WTC11 (cell line): ENCODE measurements around the gene KLF13. TPM values are rescaled to one million over a fixed set of nuclear protein-coding genes. Genes with fewer than 3 reads are reported as not detected.

Experiments
- ATAC-seq: fragments of 200-7000 bp; cut with Tn5 transposase; 2 replicates; pipeline ENCODE4 v1.10.0; 2021; ENCODE audit warnings: mild to moderate bottlenecking, moderate library complexity
- CTCF ChIA-PET: fragments of 300-600 bp; sonication (Branson Sonifier 250); formaldehyde crosslinking; loops from one replicate; lab custom pipeline; 2021; ENCODE audit warnings: antibody characterized with exemption; lab: Charles Lee
- POLR2A ChIA-PET: fragments of 350-600 bp; sonication (Branson Sonifier 250); formaldehyde crosslinking; loops from one replicate; lab custom pipeline; 2021; ENCODE audit warnings: antibody characterized with exemption; lab: Charles Lee
- DNase-seq: peaks from one replicate; pipeline ENCODE4 v3.0.0; 2021; ENCODE audit warnings: low spot score
- H3K27ac Mint-ChIP-seq: 2 replicates; pipeline ENCODE4 v1.8.0; 2021; ENCODE audit warnings: mixed read lengths
- H3K27me3 Mint-ChIP-seq: 2 replicates; pipeline ENCODE4 v1.8.0; 2021; ENCODE audit warnings: low read depth, mild to moderate bottlenecking, moderate library complexity, mixed read lengths
- H3K36me3 Mint-ChIP-seq: 2 replicates; pipeline ENCODE4 v1.8.0; 2021; ENCODE audit warnings: mixed read lengths
- H3K4me1 Mint-ChIP-seq: 2 replicates; pipeline ENCODE4 v1.8.0; 2022; ENCODE audit warnings: mixed read lengths
- H3K4me3 Mint-ChIP-seq: 2 replicates; pipeline ENCODE4 v1.8.0; 2021; ENCODE audit warnings: mild to moderate bottlenecking, moderate library complexity, mixed read lengths
- H3K9me3 Mint-ChIP-seq: 2 replicates; pipeline ENCODE4 v1.8.0; 2021; ENCODE audit warnings: mixed read lengths
- EMX1 ChIP-seq: fragments of 250-450 bp; sonication (Bioruptor Pico); IDR thresholded peaks from 2 replicates; pipeline ENCODE4 v1.8.0; 2021; ENCODE audit warnings: mild to moderate bottlenecking
- ETV6 ChIP-seq: sonication (generic); formaldehyde crosslinking; IDR thresholded peaks from 2 replicates; pipeline ENCODE4 v1.8.1; 2022; ENCODE audit warnings: mild to moderate bottlenecking, missing genetic modification reagents
- GABPB1 ChIP-seq: sonication (generic); formaldehyde crosslinking; IDR thresholded peaks from 2 replicates; pipeline ENCODE4 v1.8.1; 2023; ENCODE audit warnings: mild to moderate bottlenecking, missing genetic modification reagents
- KAT7 ChIP-seq: sonication (generic); formaldehyde crosslinking; IDR thresholded peaks from 2 replicates; pipeline ENCODE4 v1.8.1; 2023; ENCODE audit warnings: missing genetic modification reagents, mild to moderate bottlenecking, borderline replicate concordance
- MAX ChIP-seq: sonication (generic); formaldehyde crosslinking; IDR thresholded peaks from 2 replicates; pipeline ENCODE4 v1.8.0; 2022; ENCODE audit warnings: mild to moderate bottlenecking, missing genetic modification reagents
- NR1H2 ChIP-seq: sonication (generic); formaldehyde crosslinking; IDR thresholded peaks from 2 replicates; pipeline ENCODE4 v1.9.0; 2021; ENCODE audit warnings: mild to moderate bottlenecking, moderate library complexity, missing genetic modification reagents
- PRRX2 ChIP-seq: fragments of 250-450 bp; sonication (Bioruptor Pico); IDR thresholded peaks from 2 replicates; pipeline ENCODE4 v1.8.0; 2021; ENCODE audit warnings: mild to moderate bottlenecking
- SP1 ChIP-seq: sonication (generic); formaldehyde crosslinking; conservative IDR thresholded peaks from 2 replicates; pipeline ENCODE4 v1.8.1; 2022; ENCODE audit warnings: missing genetic modification reagents
- ZMAT4 ChIP-seq: fragments of 250-450 bp; sonication (Bioruptor Pico); IDR thresholded peaks from 2 replicates; pipeline ENCODE4 v1.9.0; 2021; ENCODE audit warnings: mild to moderate bottlenecking
- ZNF263 ChIP-seq: sonication (generic); formaldehyde crosslinking; IDR thresholded peaks from 2 replicates; pipeline ENCODE4 v1.8.1; 2022; ENCODE audit warnings: low read depth, mild to moderate bottlenecking, moderate library complexity, missing genetic modification reagents
- total RNA-seq: library from RNA; stranded (reverse); gene quantifications from 3 replicates; pipeline ENCODE4 v1.2.3, GENCODE V29; 2021
- TF ChIP-seq, protein P1 (sequence below): fragments of 250-450 bp; sonication (Bioruptor Pico); IDR thresholded peaks from 2 replicates; pipeline ENCODE4 v2.1.2; 2022; ENCODE audit warnings: mild to moderate bottlenecking, moderate library complexity
- TF ChIP-seq, protein P2 (sequence below): sonication (generic); formaldehyde crosslinking; IDR thresholded peaks from 2 replicates; pipeline ENCODE4 v1.8.1; 2023; ENCODE audit warnings: mild to moderate bottlenecking, missing genetic modification reagents, moderate library complexity
- TF ChIP-seq, protein P3 (sequence below): sonication (generic); formaldehyde crosslinking; IDR thresholded peaks from 2 replicates; pipeline ENCODE4 v1.8.1; 2022; ENCODE audit warnings: mild to moderate bottlenecking, moderate library complexity, missing genetic modification reagents
- TF ChIP-seq, protein P4 (sequence below): sonication (generic); formaldehyde crosslinking; IDR thresholded peaks from 2 replicates; pipeline ENCODE4 v1.8.0; 2023; ENCODE audit warnings: missing genetic modification reagents, mild to moderate bottlenecking, borderline replicate concordance
- TF ChIP-seq, protein P5 (sequence below): fragments of 250-450 bp; sonication (Bioruptor Pico); IDR thresholded peaks from 2 replicates; pipeline ENCODE4 v1.8.0; 2021; ENCODE audit warnings: mild to moderate bottlenecking

The KLF13 gene
- total RNA-seq, 1 experiment from 2014 or later, result 38.1 TPM

DNA sequence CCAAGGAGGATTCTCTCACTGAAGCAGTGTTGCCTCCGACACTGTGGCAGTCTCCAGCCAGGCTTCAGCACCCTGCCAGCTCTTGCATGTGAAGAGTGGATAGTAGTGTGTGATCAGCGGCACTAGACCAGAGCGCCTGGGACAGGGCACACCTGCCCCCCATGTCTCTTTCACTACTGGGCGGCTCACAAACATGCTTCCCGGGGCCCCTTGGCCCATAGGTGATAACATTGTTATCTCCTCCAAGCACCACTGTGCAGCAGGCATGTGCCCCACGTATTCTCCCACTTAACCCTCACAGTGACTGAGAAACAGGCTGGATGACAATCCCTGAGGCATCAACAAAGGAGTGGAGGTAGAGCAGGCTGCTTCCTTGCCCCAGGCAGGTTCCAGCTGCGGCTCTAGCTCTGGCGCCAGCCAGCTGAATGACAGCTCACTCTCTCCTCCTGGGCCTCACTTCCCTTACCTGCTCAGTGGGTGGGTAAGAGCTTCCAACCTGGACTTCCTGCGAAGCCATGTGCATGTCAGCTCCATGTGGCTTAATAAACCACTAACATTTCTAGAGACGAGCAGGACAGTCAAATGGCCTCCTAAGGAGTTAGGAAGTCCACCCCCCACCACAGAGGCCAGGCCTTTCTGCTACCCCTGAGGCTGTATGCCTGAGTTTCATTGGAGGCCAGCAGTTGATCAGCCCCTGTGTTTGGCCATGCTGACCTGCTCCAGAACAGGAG is 37.8 kb downstream of the KLF13 start:
- Mint-ChIP-seq H3K27me3 (no peaks in the 10 kb centered on the region), H3K4me1 (peaks cover 92% of the 10 kb centered on the region), H3K9me3 (peaks cover 2% of the 10 kb centered on the region; the same call in 1 of the 2 replicates), H3K36me3 (peaks cover 2% of the 10 kb centered on the region; the same call in 1 of the 2 replicates), H3K27ac (no peak overlapping the region), H3K4me3 (no peak overlapping the region)
- ATAC-seq (peak; percentile 5; the same call in 1 of the 2 replicates), DNase-seq (no peak)
- ChIA-PET POLR2A (interaction anchor here (2.0 kb wide), 1 partner anchor 71 kb away, joined by 5 read pairs; no protein-coding TSS in a partner anchor), CTCF (interaction anchor here (1.3 to 3.9 kb wide), 9 partner anchors 12 to 149 kb away, joined by 4 to 66 read pairs (median 11); partner anchors contain the start of gene KLF13)
- TF ChIP-seq, protein P1, sequence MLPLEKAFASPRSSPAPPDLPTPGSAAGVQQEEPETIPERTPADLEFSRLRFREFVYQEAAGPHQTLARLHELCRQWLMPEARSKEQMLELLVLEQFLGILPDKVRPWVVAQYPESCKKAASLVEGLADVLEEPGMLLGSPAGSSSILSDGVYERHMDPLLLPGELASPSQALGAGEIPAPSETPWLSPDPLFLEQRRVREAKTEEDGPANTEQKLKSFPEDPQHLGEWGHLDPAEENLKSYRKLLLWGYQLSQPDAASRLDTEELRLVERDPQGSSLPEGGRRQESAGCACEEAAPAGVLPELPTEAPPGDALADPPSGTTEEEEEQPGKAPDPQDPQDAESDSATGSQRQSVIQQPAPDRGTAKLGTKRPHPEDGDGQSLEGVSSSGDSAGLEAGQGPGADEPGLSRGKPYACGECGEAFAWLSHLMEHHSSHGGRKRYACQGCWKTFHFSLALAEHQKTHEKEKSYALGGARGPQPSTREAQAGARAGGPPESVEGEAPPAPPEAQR (CRISPR knock-in tag), result no peak
- TF ChIP-seq NR1H2 (CRISPR knock-in tag) (no peak), ZNF263 (CRISPR knock-in tag) (no peak)
- TF ChIP-seq, protein P2, sequence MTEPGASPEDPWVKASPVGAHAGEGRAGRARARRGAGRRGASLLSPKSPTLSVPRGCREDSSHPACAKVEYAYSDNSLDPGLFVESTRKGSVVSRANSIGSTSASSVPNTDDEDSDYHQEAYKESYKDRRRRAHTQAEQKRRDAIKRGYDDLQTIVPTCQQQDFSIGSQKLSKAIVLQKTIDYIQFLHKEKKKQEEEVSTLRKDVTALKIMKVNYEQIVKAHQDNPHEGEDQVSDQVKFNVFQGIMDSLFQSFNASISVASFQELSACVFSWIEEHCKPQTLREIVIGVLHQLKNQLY, result no peak
- TF ChIP-seq, protein P3, sequence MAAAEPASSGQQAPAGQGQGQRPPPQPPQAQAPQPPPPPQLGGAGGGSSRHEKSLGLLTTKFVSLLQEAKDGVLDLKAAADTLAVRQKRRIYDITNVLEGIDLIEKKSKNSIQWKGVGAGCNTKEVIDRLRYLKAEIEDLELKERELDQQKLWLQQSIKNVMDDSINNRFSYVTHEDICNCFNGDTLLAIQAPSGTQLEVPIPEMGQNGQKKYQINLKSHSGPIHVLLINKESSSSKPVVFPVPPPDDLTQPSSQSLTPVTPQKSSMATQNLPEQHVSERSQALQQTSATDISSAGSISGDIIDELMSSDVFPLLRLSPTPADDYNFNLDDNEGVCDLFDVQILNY, result no peak

- H3K4me3 Mint-ChIP-seq, result peak overlapping the region; percentile 16; the same call in 1 of the 2 replicates
These were observed 38.5 kb downstream of the KLF13 start for GRCh38 chr15:31365032-31365654.

More at GRCh38 chr15:31365032-31365654, 38.5 kb downstream of the KLF13 start:
- no peaks in the 10 kb centered on the region for H3K27me3 Mint-ChIP-seq
- peaks cover 92% of the 10 kb centered on the region for H3K4me1 Mint-ChIP-seq
- no peak overlapping the region for H3K27ac Mint-ChIP-seq
- H3K36me3 Mint-ChIP-seq, result peaks cover 5% of the 10 kb centered on the region; the same call in 1 of the 2 replicates
- CTCF ChIA-PET, result interaction anchor here (0.8 to 3.9 kb wide), 19 partner anchors 11 to 665 kb away, joined by 3 to 66 read pairs (median 6); partner anchors contain the start of genes CHRNA7 and KLF13
- POLR2A ChIA-PET, result interaction anchor here (1.0 to 2.0 kb wide), 2 partner anchors 39 to 70 kb away, joined by 3 to 5 read pairs; partner anchors contain the start of gene KLF13
- DNase-seq (no peak), ATAC-seq (no peak)
- peaks cover 5% of the 10 kb centered on the region; the same call in 1 of the 2 replicates for H3K9me3 Mint-ChIP-seq
- TF ChIP-seq SP1 (CRISPR knock-in tag), result no peak
- TF ChIP-seq EMX1 (CRISPR knock-in tag), result no peak
- TF ChIP-seq ZMAT4 (CRISPR knock-in tag), result no peak
- no peak for TF ChIP-seq MAX (CRISPR knock-in tag)
- TF ChIP-seq KAT7, result no peak
- TF ChIP-seq, protein P4, sequence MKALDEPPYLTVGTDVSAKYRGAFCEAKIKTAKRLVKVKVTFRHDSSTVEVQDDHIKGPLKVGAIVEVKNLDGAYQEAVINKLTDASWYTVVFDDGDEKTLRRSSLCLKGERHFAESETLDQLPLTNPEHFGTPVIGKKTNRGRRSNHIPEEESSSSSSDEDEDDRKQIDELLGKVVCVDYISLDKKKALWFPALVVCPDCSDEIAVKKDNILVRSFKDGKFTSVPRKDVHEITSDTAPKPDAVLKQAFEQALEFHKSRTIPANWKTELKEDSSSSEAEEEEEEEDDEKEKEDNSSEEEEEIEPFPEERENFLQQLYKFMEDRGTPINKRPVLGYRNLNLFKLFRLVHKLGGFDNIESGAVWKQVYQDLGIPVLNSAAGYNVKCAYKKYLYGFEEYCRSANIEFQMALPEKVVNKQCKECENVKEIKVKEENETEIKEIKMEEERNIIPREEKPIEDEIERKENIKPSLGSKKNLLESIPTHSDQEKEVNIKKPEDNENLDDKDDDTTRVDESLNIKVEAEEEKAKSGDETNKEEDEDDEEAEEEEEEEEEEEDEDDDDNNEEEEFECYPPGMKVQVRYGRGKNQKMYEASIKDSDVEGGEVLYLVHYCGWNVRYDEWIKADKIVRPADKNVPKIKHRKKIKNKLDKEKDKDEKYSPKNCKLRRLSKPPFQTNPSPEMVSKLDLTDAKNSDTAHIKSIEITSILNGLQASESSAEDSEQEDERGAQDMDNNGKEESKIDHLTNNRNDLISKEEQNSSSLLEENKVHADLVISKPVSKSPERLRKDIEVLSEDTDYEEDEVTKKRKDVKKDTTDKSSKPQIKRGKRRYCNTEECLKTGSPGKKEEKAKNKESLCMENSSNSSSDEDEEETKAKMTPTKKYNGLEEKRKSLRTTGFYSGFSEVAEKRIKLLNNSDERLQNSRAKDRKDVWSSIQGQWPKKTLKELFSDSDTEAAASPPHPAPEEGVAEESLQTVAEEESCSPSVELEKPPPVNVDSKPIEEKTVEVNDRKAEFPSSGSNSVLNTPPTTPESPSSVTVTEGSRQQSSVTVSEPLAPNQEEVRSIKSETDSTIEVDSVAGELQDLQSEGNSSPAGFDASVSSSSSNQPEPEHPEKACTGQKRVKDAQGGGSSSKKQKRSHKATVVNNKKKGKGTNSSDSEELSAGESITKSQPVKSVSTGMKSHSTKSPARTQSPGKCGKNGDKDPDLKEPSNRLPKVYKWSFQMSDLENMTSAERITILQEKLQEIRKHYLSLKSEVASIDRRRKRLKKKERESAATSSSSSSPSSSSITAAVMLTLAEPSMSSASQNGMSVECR (CRISPR knock-in tag), result no peak
- TF ChIP-seq PRRX2 (CRISPR knock-in tag), result no peak
- TF ChIP-seq, protein P5, sequence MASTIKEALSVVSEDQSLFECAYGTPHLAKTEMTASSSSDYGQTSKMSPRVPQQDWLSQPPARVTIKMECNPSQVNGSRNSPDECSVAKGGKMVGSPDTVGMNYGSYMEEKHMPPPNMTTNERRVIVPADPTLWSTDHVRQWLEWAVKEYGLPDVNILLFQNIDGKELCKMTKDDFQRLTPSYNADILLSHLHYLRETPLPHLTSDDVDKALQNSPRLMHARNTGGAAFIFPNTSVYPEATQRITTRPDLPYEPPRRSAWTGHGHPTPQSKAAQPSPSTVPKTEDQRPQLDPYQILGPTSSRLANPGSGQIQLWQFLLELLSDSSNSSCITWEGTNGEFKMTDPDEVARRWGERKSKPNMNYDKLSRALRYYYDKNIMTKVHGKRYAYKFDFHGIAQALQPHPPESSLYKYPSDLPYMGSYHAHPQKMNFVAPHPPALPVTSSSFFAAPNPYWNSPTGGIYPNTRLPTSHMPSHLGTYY (CRISPR knock-in tag), result no peak
- TF ChIP-seq, protein P1 (CRISPR knock-in tag), result no peak
- no peak for TF ChIP-seq ETV6
- no peak for TF ChIP-seq GABPB1 (CRISPR knock-in tag)
